ENCODE results near the gene CCN6. TPM values are rescaled to one million over a fixed set of nuclear protein-coding genes. Genes with fewer than 3 reads are reported as not detected.

Gene CCN6
- total RNA-seq, 1 experiment from 2014 or later: not detected

GRCh38 chr6:112114577-112115223, 60.8 kb downstream of the CCN6 start:
- Histone ChIP-seq H4K8ac (replicated peaks; ENCODE audit: insufficient read length, low read depth, low read length) (no peak overlapping the region), H3K4ac (ENCODE audit: low read depth, low read length) (no peak overlapping the region), H3K56ac (ENCODE audit: insufficient read length, low read depth, low read length) (no peak overlapping the region), H3T11ph (ENCODE audit: low read length) (no peak overlapping the region), H2AFZ (ENCODE audit: low read length) (no peak overlapping the region), H4K91ac (ENCODE audit: insufficient read length, low read depth, low read length) (no peak overlapping the region), H3K18ac (ENCODE audit: insufficient read length, low read depth, low read length) (no peak overlapping the region), H2BK5ac (ENCODE audit: insufficient read length, low read length) (no peak overlapping the region), H3K9ac (ENCODE audit: extremely low read depth, insufficient read length, low read length) (no peak overlapping the region), H3K23me2 (ENCODE audit: insufficient read length, low read depth, low read length, poor library complexity, severe bottlenecking) (no peaks in the 10 kb centered on the region), H3K9me3 (ENCODE audit: control insufficient read depth, low read depth, low read length) (no peaks in the 10 kb centered on the region), H3K4me2 (ENCODE audit: insufficient read depth, insufficient read length, low read length) (no peak overlapping the region), H3K4me1 (ENCODE audit: insufficient read depth, low read length) (no peaks in the 10 kb centered on the region), H2AK5ac (ENCODE audit: insufficient read length, low read length) (no peak overlapping the region), H3K14ac (ENCODE audit: insufficient read depth, low read length) (no peak overlapping the region), H2BK15ac (ENCODE audit: low read depth, low read length) (no peak overlapping the region), H3K79me1 (ENCODE audit: insufficient read depth, low read depth, low read length, poor library complexity, severe bottlenecking) (no peaks in the 10 kb centered on the region), H3K27ac (ENCODE audit: insufficient read length, low read depth, low read length) (no peak overlapping the region), H3K23ac (ENCODE audit: insufficient read length, low read depth, low read length) (no peak overlapping the region), H2BK20ac (ENCODE audit: low read depth, low read length, poor library complexity, severe bottlenecking) (no peak overlapping the region), H4K5ac (ENCODE audit: insufficient read length, low read depth, low read length) (no peak overlapping the region), H2BK120ac (ENCODE audit: low read depth, low read length, poor library complexity, severe bottlenecking) (no peak overlapping the region), H4K20me1 (ENCODE audit: control insufficient read depth, insufficient read depth, insufficient read length) (no peaks in the 10 kb centered on the region), H3K27me3 (ENCODE audit: insufficient read depth, low read length) (no peaks in the 10 kb centered on the region), H3K79me2 (ENCODE audit: insufficient read depth, low read length) (no peaks in the 10 kb centered on the region), H2BK12ac (ENCODE audit: insufficient read length, low read depth, low read length) (no peak overlapping the region)
- TF ChIP-seq, protein P1, sequence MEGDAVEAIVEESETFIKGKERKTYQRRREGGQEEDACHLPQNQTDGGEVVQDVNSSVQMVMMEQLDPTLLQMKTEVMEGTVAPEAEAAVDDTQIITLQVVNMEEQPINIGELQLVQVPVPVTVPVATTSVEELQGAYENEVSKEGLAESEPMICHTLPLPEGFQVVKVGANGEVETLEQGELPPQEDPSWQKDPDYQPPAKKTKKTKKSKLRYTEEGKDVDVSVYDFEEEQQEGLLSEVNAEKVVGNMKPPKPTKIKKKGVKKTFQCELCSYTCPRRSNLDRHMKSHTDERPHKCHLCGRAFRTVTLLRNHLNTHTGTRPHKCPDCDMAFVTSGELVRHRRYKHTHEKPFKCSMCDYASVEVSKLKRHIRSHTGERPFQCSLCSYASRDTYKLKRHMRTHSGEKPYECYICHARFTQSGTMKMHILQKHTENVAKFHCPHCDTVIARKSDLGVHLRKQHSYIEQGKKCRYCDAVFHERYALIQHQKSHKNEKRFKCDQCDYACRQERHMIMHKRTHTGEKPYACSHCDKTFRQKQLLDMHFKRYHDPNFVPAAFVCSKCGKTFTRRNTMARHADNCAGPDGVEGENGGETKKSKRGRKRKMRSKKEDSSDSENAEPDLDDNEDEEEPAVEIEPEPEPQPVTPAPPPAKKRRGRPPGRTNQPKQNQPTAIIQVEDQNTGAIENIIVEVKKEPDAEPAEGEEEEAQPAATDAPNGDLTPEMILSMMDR (conservative IDR thresholded peaks at IDR 0.05): no peak
- Mint-ChIP-seq H3K27me3 (ENCODE audit: low read depth) (no peaks in the 10 kb centered on the region), H3K36me3 (ENCODE audit: insufficient read depth in 1 of 3, low read depth in 3 of 3) (no peaks in the 10 kb centered on the region), H3K4me3 (no peak overlapping the region), H3K4me1 (no peaks in the 10 kb centered on the region), H3K27ac (no peak overlapping the region), H3K9me3 (no peaks in the 10 kb centered on the region)
- WGBS (ENCODE audit: extremely low coverage, insufficient read length, low lambda C conversion rate): no CpG with 5 or more reads among the region's 3 CpGs
- no peak for DNase-seq
